Endometrium (tissue), 2 donors: ENCODE results near the gene ITGAV.

ENCODE experiments used
- FAIRE-seq: peaks from 2 replicates; lab custom pipeline; 2012; peaks lifted over from hg19 to GRCh38; lab: Jason Lieb, UNC
- donor health status: control.
- donor health status: control.

ITGAV gene

DNA sequence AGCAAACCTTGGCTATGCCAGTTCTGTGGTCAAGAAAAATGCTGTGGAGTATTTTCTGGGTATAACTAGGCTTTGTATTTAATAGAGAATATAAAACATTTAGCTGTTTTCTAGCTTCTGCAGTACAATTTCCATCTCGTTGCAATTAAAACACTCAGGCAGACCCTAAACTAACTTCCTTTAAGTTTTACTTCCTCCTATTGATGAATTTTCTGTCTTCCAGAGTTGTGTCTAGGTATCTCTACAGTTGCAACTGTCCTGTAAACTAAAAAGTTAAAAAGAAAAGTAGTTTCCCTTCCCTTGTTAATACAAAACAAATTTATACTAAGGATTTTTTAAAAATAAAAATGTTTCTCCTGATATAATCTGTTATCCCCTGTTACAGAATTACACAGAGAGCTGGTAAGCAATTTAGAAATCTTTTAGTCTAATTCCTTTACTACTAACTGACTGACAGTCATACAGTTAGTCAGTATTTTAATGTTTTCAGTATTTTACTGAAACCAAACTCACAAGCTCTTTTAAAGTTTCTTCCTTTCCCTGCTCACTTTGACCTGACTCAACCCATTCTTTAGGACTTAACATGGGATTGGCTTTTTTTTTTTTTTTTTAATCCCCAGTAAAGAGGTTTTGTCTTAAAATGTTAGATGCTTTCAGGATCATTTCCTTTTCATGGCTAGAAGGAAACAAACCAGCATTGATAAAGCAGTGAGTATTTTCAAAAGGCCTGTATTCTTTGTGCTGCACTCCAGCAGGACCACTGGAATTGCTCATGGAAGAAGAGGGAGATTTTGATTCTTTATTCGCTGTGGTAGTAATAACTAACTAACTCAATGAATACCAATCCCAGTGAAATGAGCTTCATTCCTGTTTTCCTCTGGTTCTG lies 22.9 kb downstream of the ITGAV start:
- no peak for FAIRE-seq

DNA sequence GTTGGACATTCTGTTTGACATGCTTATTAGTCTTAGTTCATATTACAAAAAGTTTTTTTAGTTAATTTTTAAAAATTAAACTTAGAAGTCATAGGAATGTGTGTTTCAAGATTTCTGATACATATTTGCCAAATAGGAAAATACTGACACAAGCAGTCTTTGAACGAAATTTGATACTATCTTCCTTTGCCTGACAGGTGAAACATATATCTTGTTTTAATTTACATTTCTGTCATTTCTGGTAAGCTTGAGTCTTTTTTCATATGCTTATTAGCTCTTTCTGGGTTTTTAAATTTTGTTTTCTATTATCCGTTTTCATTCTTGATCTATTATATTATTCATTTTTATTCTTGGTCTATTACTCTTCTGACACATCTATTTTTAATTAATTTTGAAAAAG lies 24.5 kb downstream of the ITGAV start:
- FAIRE-seq = no peak

GRCh38 chr2:186617148-186617547 lies 27.3 kb downstream of the ITGAV start:
- no peak for FAIRE-seq

GRCh38 chr2:186617771-186618170 lies 27.9 kb downstream of the ITGAV start:
- FAIRE-seq = no peak

- FAIRE-seq = no peak
These were observed 28.8 kb downstream of the ITGAV start for GRCh38 chr2:186618696-186619095.

DNA sequence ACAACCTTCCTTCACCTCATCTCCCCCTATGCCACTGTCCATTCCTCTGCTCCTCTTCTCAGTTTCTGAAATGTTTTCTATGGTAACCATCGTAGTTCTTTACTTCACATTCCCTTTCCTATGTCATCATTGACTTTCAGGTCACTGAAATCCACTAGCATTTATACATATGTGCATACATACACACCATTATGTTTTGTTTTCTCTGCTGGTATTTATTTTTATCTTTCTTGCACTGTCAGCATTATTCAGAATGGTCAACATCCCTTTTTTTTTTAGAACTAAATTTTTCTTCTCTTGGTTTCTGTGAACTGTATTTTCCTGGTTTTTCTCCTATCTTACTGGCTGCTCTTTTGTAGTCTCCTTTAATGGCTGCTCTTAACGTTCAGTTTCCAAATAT lies 33.2 kb downstream of the ITGAV start:
- no peak for FAIRE-seq

GRCh38 chr2:186624276-186624675 lies 34.4 kb downstream of the ITGAV start:
- no peak for FAIRE-seq

DNA sequence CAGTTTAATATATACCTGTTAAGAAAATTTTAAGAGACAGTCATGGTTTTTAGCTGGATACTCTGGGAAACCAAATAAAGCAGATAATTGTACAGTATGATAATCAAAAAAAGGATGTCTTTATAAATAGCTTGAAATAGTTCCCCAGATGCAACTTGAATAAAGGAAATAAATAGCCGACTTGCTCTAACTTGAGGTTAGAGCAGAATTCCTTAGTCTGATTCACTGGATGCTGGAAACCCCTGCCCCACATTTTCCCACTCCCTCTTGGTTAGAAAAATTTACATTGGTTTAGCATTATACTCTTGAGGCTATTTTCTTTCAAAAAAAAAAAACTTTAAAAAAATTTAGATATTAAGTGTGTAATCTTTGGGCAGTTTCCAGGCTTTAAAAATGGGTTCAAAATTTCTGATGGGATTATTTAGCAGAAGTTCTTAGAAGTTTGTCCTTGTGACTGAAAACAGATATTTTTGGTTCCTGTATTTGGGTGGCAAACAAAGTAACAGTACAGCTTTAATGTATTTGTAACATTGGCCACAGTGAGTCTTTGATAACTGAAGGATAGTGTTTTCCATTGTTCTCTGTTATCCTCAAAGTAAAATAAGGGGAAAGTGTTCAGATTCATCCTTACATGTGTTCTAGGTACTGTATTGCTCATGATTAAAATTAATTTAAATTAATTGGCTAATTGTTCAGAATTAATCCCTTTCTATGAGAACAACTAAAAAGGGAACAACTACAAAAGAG lies 39.6 kb downstream of the ITGAV start:
- FAIRE-seq = no peak

GRCh38 chr2:186632417-186632816 lies 42.6 kb downstream of the ITGAV start:
- no peak for FAIRE-seq

DNA sequence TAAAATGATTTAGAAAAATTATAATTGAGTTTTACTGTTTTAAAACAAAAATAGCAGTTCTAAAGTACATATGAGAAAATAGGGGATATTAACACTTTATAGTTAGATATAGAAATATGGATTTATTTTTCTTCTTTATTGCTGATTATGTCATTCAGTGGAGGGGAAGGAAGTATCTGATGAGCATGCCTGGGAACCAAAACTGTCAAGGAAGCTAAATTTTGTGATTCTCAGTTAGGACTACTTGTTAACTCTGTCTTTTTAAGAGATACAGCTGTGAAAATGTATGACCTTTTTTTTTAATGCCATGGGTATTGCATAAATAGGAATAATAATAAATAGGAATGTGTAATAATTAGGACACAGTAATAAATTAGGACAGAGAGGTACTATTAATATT lies 44.8 kb downstream of the ITGAV start:
- no peak for FAIRE-seq

- FAIRE-seq = no peak
These were observed 47.1 kb downstream of the ITGAV start for GRCh38 chr2:186636800-186637496.

GRCh38 chr2:186637497-186637800 lies 47.6 kb downstream of the ITGAV start:
- FAIRE-seq = no peak

- no peak for FAIRE-seq
These were observed 50.1 kb downstream of the ITGAV start for GRCh38 chr2:186639939-186640338.

- no peak for FAIRE-seq
These were observed 51.4 kb downstream of the ITGAV start for GRCh38 chr2:186641132-186641806.

- no peak for FAIRE-seq
These were observed 52.0 kb downstream of the ITGAV start for GRCh38 chr2:186641807-186642321.

- FAIRE-seq = no peak
These were observed 54.9 kb downstream of the ITGAV start for GRCh38 chr2:186644791-186645190.

GRCh38 chr2:186645999-186646398 lies 56.1 kb downstream of the ITGAV start:
- no peak for FAIRE-seq

- FAIRE-seq = no peak
These were observed 58.3 kb downstream of the ITGAV start for GRCh38 chr2:186648130-186648529.

DNA sequence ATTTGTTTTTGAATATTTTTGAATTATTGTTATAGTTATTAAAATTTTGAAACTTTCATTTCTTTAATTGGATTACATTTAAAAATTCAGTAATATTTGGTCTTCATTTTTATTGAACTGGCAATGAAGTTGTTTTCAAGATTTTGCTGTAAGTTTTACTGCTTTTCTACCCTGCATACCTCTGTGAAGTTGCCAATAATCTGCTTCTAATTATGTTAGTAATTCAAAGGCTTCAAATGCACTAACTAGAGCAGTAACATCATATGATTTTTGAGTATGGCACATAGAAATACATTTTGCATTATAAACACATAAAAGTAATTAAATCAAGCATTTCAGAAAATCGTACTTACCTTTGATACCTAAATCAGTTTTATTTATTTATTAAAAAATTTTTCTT lies 63.7 kb downstream of the ITGAV start:
- peak; percentile 95 for FAIRE-seq

DNA sequence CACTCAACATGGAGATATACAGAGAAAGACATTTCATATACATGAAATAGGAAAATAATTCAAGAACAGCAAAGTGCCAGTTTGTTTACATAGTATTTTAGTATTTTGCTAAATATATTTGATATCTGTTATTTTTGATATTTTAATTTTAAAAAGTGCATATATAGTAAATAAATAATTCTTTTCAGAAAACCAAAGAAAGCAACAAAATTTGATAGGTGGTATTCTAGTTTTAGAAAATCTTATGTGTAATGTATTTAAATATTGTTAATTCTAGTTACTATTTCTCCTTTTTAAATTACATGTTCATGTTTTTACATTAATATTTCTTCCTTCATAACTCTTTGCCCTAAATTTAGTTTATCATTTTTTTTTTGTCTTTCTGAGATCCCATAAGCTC lies 69.5 kb downstream of the ITGAV start:
- no peak for FAIRE-seq

DNA sequence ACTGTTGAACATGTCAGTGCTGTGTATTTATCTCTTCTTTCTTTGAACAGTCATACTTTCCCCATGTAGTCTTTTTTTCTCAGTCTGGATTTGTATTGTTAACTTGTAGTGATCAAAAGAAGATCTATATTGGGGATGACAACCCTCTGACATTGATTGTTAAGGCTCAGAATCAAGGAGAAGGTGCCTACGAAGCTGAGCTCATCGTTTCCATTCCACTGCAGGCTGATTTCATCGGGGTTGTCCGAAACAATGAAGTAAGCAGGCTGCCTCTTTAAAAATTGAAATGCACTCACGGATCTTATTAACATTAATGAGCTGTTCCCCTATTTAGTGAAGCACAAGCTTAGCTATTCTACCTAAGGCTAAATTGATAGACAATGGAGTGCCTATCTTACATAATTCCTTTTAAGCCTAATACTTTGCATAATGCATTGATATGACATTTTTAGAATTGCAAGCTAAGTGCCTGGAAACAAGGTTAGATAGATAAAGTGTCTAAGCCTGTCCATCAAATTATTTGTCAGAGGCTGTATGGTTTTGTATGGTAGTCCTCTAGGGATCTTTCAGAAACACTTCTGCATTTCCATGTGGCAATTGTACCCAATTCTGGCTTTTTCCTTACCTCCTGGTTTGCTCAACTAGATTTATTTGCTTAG lies 74.7 kb downstream of the ITGAV start:
- no peak for FAIRE-seq

DNA sequence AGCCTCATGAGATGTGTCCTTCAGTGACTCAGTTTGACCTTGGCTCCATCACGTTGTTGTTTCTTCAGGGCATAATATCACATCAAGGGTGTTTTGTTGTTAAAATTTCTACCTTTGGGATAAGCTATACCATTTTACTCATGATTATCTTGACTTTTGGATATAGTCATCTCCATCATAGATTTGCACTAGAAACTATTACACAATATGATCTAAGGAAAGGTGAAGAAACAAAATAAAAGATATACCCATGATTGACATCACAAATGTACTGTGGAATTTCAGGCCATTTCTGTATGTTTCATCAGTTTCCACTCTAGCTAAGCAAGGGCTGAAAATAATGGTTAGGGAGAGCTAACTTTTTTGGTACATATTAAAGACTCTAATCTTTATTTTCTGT lies 79.3 kb downstream of the ITGAV start:
- FAIRE-seq = no peak
